Liver (tissue), 3 donors: ENCODE results near the gene GRID1.

Experiments used
- CTCF ChIP-seq: fragments of 150-350 bp; IDR thresholded peaks from 2 replicates; pipeline ENCODE4 v1.5.1; 2017; ENCODE audit warnings: improper control_type of control experiment, low read depth, low read length; ENCODE audit not compliant: missing input control
- TAF1 ChIP-seq: conservative IDR thresholded peaks from 2 replicates; pipeline ENCODE4 v1.6.1; 2016; ENCODE audit warnings: antibody characterized with exemption, mild to moderate bottlenecking
- YY1 ChIP-seq: IDR thresholded peaks from 2 replicates; pipeline ENCODE4 v1.6.1; 2016; ENCODE audit warnings: antibody characterized with exemption, mild to moderate bottlenecking
- ZBTB33 ChIP-seq: IDR thresholded peaks from 2 replicates; pipeline ENCODE4 v1.6.1; 2016; ENCODE audit warnings: antibody characterized with exemption
- donor health status: healthy.
- donor health status: healthy.

GRCh38 chr10:86122646-86123045, 243.9 kb downstream of the GRID1 start:
- TF ChIP-seq CTCF (no peak), ZBTB33 (no peak), TAF1 (no peak), YY1 (no peak)
